ENCODE results near the gene LRRTM2.
"Not testable (repeated sequence)": the region's sequence is repeated elsewhere in the genome, so short reads cannot be mapped to it uniquely, and the experiment has no call there.

The LRRTM2 gene

DNA sequence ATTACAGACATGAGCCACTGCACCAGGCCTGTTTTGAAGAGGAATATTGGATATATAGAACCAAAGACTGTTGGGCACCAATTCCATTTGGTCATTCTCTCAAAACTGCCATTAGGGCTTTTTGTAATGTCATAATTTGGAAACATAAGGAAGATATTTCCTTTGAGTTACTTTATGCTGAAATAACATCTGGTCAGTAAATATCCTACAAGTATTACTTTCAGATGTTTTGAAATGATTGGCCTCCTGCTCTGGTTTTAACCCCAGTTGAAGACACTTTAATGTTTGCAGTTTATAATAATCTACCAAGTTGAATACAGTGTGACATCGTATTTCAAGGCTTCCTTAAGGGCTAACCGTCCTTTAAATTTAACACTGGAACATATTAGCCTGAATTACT, 33.6 kb downstream of the LRRTM2 start:
- DNase-seq (ENCODE audit: insufficient read length, low spot score) (no peak), FAIRE-seq (no peak)
- no peak for TF ChIP-seq POLR2A (IDR thresholded peaks at IDR 0.05; ENCODE audit: low read depth, low read length)

DNA sequence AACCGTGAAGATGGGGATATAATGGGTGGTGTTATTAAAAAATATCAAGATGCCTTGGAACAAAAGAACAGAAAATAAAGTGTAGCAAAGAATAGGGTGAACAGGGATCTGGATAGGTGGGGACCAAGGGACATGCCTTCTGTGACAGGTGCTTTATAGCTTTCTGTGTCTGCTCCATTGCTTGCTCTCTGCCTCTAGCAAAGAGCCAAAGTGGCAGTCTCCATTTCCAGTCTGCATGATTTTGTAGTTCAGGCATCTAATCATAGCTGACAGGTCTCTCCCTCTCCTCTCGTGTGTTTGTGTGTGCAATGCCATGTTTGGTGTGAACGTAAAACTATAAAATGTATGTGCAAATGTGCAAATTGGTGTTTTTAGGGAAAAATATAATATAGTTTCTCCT, 35.0 kb downstream of the LRRTM2 start:
- DNase-seq (ENCODE audit: insufficient read length, low spot score) (no peak), FAIRE-seq (no peak)

GRCh38 chr5:138837160-138837559, 38.0 kb downstream of the LRRTM2 start:
- no peak for FAIRE-seq
- TF ChIP-seq POLR2A (IDR thresholded peaks at IDR 0.05; ENCODE audit: low read depth, low read length): no peak

More for the DNA sequence above, 35.0 kb downstream of the LRRTM2 start:
- TF ChIP-seq POLR2A (IDR thresholded peaks at IDR 0.05; ENCODE audit: low read depth, low read length): no peak

DNA sequence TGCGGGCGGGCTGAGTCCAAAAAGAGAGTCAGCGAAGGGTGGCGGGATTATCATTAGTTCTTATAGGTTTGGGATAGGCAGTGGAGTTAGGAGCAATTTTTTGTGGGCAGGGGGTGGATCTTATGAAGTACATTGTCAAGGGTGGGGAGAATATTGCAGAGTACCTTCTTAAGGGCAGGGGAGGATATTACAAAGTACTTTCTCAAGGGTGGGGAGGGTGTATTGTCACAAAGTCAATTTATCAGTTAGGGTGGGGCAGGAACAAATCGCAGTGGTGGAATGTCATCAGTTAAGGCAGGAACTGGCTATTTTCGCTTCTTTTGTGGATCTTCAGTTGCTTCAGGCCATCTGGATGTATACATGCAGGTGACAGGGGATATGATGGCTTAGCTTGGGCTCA, 40.3 kb downstream of the LRRTM2 start:
- not testable (repeated sequence) for DNase-seq (ENCODE audit: insufficient read length, low spot score); FAIRE-seq

More at GRCh38 chr5:138837160-138837559, 38.0 kb downstream of the LRRTM2 start:
- no peak for DNase-seq (ENCODE audit: insufficient read length, low spot score)

- DNase-seq (ENCODE audit: insufficient read length, low spot score) (no peak), FAIRE-seq (no peak)
- no peak for TF ChIP-seq POLR2A (IDR thresholded peaks at IDR 0.05; ENCODE audit: low read depth, low read length)
Measured at GRCh38 chr5:138833726-138834480, 41.2 kb downstream of the LRRTM2 start.

DNA sequence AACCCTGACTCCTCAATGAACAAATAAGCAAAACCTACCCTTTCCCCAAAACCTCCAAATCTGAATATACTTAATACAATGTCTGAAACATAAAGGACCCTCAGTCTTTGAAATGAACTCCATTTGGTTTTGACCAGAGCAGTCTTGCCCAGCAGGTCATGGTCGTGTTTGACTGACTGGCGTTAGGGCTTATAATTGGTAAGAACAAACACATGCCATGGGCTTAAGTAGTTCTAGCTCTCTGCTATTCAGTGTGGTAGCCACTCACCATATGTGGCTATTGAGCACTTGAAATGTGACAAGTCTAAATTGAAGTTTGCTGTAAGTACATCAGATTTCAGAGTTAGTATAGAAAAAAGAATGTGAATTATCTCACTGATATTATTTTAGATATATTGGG, 42.1 kb downstream of the LRRTM2 start:
- FAIRE-seq: no peak
- no peak for DNase-seq (ENCODE audit: insufficient read length, low spot score)
- no peak for TF ChIP-seq POLR2A (IDR thresholded peaks at IDR 0.05; ENCODE audit: low read depth, low read length)

DNA sequence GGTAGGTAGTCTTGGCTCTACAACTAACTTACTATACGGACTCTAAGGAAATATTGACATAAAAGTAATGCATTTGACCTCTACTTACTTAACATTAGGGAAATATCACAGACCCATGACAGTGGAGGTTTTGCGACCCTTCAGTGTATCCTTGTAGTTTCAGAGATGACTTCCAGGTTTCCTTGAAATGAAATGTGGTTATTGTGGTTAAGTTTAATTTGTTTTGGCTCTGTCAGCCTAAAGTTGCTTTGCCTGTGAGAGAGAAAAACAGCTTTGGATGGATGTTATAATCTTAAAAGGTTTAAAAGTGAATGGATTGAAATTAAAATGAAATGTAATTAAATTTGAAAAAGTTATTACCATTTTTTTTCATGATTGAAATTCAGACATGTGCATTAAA, 42.9 kb downstream of the LRRTM2 start:
- FAIRE-seq (no peak), DNase-seq (ENCODE audit: insufficient read length, low spot score) (no peak)
- TF ChIP-seq POLR2A (IDR thresholded peaks at IDR 0.05; ENCODE audit: low read depth, low read length): no peak

DNA sequence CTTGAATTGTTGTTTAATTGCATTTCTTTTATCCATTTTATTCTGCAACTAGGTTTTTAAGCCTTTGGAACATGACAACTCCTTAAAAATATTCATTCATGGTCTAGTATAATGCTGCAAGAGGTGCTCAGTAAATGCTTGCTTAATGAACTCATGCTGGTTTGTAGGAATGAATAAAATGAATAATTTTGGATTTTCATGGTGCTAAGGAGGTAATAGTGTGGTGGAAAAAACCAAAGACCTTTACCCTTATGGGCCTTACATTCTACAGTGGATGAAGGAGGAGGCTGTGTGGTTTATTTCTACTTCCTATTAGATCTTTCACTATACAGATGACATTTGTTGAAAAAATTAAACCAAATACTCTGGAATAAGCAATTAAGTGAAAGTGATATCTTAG, 43.4 kb downstream of the LRRTM2 start:
- no peak for DNase-seq (ENCODE audit: insufficient read length, low spot score)
- TF ChIP-seq POLR2A (IDR thresholded peaks at IDR 0.05; ENCODE audit: low read depth, low read length): no peak
- no peak for FAIRE-seq

GRCh38 chr5:138829341-138829740, 45.8 kb downstream of the LRRTM2 start:
- FAIRE-seq (no peak), DNase-seq (ENCODE audit: insufficient read length, low spot score) (no peak)
- no peak for TF ChIP-seq POLR2A (IDR thresholded peaks at IDR 0.05; ENCODE audit: low read depth, low read length)

- DNase-seq (ENCODE audit: insufficient read length, low spot score) (no peak), FAIRE-seq (no peak)
- no peak for TF ChIP-seq POLR2A (IDR thresholded peaks at IDR 0.05; ENCODE audit: low read depth, low read length)
Measured at GRCh38 chr5:138828556-138828955, 46.6 kb downstream of the LRRTM2 start.

DNA sequence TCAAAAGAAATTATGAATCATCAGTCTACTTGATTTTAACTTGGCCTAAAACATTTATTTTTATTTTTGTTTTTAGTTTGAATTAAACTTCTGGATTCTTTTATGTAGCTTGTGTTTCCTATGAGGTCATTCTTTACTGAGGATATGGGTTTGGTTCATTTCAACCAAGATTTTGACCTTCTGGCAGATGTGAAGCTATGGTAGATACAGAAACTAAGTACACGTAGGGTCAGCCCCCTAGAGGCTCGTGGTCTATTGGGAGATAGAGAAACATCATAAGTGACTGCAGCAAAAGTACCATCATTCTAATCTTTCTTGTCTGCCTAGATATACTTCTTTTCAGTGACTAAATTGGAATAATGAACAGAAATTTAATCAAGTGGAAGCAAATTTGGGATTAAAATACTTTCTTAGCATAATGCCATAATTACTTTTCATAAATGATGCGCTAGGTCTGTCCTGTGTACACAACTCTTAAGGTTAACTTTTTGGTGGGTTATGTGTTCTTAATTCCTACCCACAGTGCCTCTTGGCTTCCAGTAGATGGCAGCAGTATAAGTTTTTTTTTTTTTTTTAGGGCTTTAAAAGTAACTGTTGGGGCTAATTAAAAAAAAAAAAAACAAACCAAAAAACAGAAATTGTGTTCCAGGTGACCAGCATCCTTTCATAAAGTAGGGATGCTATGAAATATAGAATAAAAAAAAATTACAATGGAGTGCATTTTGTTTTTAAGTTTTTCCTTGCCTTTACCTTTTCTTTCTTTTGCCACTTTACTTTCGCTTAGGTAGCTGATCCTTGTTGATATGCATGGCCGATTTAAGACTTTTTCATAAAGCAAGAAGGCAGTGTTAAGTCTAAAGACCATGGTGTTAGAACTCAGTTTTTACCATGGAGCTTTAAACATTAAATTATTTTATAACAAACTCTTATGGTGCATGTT, 49.9 kb downstream of the LRRTM2 start:
- DNase-seq (ENCODE audit: insufficient read length, low spot score) (no peak), FAIRE-seq (no peak)
- no peak for TF ChIP-seq POLR2A (IDR thresholded peaks at IDR 0.05; ENCODE audit: low read depth, low read length)

DNA sequence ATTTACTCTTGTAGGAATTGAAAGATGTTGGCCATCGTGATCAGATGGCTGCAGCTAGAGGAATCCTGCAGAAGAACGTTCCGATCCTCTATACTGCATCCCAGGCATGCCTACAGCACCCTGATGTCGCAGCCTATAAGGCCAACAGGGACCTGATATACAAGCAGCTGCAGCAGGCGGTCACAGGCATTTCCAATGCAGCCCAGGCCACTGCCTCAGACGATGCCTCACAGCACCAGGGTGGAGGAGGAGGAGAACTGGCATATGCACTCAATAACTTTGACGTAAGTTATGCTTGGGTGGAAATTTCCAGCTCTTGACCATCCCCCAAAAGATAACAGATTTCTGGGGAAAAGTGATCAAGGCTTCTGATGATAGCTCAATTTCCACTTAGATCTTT, 50.6 kb downstream of the LRRTM2 start:
- no peak for DNase-seq (ENCODE audit: insufficient read length, low spot score)
- no peak for FAIRE-seq

DNA sequence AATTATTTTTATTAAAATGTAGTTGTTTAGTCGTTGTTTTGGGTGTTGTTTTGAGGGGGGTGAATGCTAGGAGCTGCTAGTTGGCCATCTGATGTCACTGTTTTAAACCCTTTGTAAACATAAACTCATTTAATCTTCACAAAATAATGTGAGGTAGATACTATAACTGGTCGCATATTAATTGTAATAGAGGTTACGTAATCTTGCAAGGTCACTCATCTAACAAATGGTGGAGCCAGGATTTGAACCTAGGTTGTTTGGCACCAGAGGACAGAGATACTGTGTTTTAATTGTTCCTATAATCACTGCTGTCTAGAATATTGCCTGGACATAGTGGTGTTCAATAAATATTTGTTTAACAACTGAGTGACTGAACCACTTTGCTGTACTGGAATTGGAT, 54.4 kb downstream of the LRRTM2 start:
- DNase-seq (ENCODE audit: insufficient read length, low spot score): no peak
- no peak for TF ChIP-seq POLR2A (IDR thresholded peaks at IDR 0.05; ENCODE audit: low read depth, low read length)
- FAIRE-seq: no peak

More for the DNA sequence above, 50.6 kb downstream of the LRRTM2 start:
- TF ChIP-seq POLR2A (IDR thresholded peaks at IDR 0.05; ENCODE audit: low read depth, low read length): no peak

DNA sequence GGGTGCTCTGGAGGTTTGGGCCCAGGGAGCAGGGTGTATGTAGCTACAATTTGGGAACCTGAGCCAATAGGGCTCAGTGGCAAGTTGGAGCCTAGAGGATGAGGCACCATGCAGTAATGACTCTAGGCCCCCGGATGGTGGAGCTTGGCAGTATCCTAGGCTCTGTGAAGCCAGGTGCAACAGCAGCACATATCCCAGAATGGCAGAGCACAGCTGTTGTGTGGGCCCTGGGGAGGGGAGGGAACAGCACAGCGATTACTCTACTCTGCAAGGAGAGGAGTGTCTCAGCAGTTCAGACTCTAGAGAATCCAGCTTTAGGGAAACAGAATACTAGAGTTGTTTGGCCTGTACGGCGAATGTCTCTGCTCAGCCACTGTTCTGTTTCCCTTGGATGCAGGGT, 56.1 kb downstream of the LRRTM2 start:
- FAIRE-seq (no peak), DNase-seq (ENCODE audit: insufficient read length, low spot score) (no peak)
- no peak for TF ChIP-seq POLR2A (IDR thresholded peaks at IDR 0.05; ENCODE audit: low read depth, low read length)

Data from H54 (cell line).